GM19467 (cell line): Measurements from ENCODE around the gene ZMAT5.

Experiments
- ATAC-seq: cut with Tn5 transposase; IDR thresholded peaks from one replicate; pipeline ENCODE4 v1.9.1; 2021; ENCODE audit warnings: mild to moderate bottlenecking, moderate library complexity; ENCODE audit not compliant: unreplicated experiment

Gene ZMAT5

DNA sequence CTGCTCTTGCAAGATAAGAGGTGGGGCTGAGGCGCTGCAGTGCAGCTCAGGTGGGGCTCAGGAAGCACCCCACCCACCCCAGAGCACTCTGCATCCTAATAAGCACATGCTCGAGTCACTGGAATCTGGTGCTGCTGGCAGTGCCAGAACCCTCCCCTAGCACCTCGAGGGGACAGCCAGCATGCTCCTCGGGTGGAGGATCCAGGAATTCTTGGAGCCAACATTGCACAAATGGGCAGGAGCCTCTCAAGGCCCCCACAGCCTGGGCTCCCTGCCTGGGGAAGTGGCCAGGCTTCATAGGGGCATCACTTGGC is 74.5 kb downstream of the ZMAT5 start:
- ATAC-seq: no peak

DNA sequence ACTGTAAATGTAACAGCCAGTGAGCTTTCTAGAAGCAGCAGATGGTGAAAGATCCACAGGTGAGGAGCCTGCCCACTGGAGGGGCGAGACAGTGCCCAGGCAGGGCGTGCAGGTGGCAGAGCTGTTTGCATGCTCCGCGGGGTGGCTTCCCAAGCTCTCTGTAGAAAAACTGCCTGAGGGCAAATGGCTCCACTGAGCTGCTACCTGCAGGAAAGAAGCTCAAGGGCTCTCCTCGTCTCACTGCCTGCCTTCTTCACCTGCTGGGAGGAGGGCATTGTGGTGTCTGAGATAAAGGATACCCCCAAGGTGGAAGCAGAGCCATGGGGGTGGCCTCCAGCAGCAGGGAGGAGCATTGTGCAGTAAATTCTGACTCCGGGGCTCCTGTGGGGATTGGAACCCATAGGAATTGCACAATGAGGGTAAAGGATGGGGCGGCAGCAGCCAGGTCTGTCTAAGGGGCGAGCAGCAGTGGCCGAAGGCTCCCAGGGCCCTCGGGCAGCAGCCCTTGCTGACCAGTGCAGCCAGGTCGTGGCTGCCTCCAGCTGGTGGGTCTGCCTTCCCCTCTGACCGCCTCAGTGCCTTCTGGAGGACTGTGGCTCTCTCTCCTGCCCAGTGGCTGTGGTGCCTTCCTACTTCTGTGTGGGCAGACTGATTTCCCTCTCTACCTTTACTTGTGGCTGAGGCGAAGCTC is 75.0 kb downstream of the ZMAT5 start:
- no peak for ATAC-seq

DNA sequence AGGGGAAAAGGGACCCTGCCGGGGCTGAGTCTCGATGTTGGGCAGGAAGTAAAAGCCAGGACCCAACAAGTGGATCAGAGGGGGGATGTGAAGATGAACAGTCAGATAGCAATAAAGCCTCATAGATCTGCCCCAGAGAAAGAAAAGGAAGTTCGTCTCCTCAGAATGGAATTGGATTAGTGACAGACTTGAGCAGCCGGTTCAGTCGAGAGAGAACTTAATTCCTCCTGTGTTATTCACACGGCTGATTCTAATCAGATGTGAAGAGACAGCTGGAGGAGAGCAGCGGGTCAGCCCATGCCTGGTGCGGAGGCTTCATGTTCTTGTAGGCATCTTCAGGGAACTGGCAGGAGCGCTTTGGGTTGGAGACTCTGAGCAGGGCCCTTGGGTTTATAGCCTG is 76.3 kb downstream of the ZMAT5 start:
- no peak for ATAC-seq

DNA sequence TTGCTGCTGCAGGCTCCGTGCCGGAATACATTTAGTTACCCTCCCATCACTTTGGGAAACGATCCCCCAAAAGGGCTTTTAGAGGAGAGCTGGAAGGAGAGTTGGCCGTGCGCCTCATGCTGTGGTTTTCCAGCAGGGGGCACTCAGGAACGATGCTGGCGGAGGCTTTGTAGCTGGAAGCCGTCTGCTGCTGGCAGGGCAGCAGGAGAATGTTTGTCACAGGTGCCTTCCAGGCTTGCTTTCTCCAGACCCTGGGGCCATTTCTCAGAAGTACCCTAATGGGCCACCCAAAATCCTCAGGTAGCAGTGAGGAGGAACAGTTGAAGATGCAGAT is 77.0 kb downstream of the ZMAT5 start:
- ATAC-seq: no peak

DNA sequence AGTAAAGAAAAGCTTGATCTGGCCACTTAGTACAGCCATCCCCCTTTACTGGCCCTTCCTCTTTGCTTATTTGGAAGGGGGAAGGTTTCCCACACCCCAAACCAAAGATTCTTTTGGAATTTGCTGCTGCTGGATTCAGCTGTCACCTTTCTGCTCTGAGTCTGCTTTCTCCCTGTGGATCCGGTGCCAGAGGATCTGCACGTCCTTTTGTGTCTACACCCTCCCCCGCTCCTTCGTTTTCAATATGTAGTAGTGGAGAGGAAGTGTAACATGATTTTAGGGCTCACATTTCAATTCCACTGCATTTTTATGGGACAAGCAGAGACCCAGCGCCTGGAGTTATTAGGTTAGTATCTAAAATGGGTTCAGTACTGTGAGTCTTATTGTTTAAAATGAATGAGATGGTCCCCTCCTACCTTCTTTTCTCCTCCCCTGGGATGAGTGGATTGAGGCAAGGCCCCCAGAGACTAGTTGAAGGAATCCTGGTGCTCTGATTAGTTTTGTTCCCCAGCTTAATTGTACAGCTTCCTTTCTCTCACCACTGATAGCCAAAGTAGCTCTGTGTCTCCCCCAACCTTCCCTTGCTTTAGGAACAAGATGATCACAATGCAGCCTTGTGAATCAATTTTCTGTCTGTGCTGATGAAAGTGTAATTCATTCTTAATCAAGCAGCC is 77.5 kb downstream of the ZMAT5 start:
- no peak for ATAC-seq

DNA sequence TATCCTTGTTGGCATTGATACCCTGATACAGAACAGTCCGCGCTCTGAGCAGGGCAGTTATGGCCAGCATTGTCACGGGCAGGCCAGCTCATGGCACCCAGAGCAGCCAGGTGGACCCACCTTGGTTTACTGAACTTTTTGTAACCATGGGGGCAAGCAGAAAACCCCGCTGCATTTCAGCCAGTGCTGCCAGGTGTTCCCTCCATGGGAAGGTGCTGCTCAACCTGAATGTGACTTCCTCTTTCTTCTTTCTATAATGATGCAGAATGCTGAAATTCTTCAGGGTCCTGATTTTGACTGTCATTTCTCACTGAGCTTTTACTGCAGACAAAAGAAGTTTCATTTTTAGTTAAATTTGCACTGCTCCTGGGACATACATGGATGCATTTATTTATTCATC is 82.6 kb downstream of the ZMAT5 start:
- ATAC-seq: no peak

DNA sequence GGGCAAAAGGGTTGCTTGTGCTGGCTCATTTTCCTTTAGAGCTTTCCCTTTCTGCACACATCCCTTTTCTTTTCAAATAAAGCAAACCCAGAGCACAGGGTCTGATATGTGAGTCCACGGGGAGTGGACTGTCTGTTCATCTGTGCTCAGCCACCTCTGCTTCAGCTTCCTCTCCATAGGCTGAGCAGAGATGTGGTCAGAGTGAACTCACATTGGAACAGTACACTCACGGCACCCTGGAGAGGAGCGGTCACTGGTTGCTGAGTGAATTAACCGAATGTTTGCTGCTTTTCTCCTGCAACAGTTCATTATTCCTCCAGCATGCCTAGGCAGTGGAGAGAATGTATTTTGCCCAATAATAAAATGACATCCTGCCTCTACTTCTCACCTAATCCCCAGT is 83.3 kb downstream of the ZMAT5 start:
- no peak for ATAC-seq
